Sigmoid colon (tissue), 7 donors: ENCODE data around the gene DAAM2. TPM values are rescaled to one million over a fixed set of nuclear protein-coding genes. Genes with fewer than 3 reads are reported as not detected.

Source experiments
- DNase-seq: peaks from one replicate; pipeline ENCODE4 v3.0.0-alpha.2; 2019
- H3K27ac ChIP-seq, 4 donors: fragments of 200-600 bp; sonication (generic); one replicate each; pipeline ENCODE4 v1.5.1; 2016 to 2019; ENCODE audit warnings: mild to moderate bottlenecking in 1 of 4
- H3K27me3 ChIP-seq, 3 donors: fragments of 200-600 bp; sonication (generic); one replicate each; pipeline ENCODE4 v1.5.1; 2019; ENCODE audit warnings: mild to moderate bottlenecking in 1 of 3
- H3K36me3 ChIP-seq, 4 donors: fragments of 200-600 bp; sonication (generic); one replicate each; pipeline ENCODE4 v1.5.1; 2016 to 2019
- H3K4me1 ChIP-seq, 4 donors: fragments of 200-600 bp; sonication (generic); one replicate each; pipeline ENCODE4 v1.5.1; 2017 to 2019
- H3K4me3 ChIP-seq, 4 donors: fragments of 200-600 bp; sonication (generic); one replicate each; pipeline ENCODE4 v1.5.1; 2017 to 2019; ENCODE audit warnings: mild to moderate bottlenecking in 2 of 4, moderate library complexity in 1 of 4
- H3K9me3 ChIP-seq, 4 donors: fragments of 200-600 bp in 3 of 4; sonication (generic) in 3 of 4; one replicate each; pipeline versions ENCODE4 v1.5.1 to v1.6.1; 2013 to 2019
- EP300 ChIP-seq, 4 donors: sonication (generic); formaldehyde crosslinking; IDR thresholded peaks; one replicate each; pipeline ENCODE4 v1.6.1; 2017; ENCODE audit warnings: antibody characterized with exemption in 4 of 4
- POLR2A ChIP-seq, 2 donors: fragments of 450-650 bp; IDR thresholded peaks; one replicate each; pipeline ENCODE4 v1.6.1; 2016; ENCODE audit warnings: antibody characterized with exemption in 2 of 2, mild to moderate bottlenecking in 2 of 2, moderate library complexity in 2 of 2
- POLR2AphosphoS5 ChIP-seq, 4 donors: sonication (generic); formaldehyde crosslinking; IDR thresholded peaks; one replicate each; pipeline ENCODE4 v1.6.1; 2017; ENCODE audit warnings: antibody characterized with exemption in 4 of 4
- whole genome bisulfite sequencing, 2 donors: extraction: QIAGEN DNeasy Blood & Tissue Kit; methylation state at CpG; one replicate each; pipeline ENCODE4 v1.1.7; 2013; 5-methylcytosine and 5-hydroxymethylcytosine counted together
- intact Hi-C: fragments of 100-400 bp; cut with DNase I; formaldehyde crosslinking; loops from one replicate; pipeline ENCODE4 v1.15.1; 2023
- polyA plus RNA-seq, 3 donors: library from polyadenylated mRNA; stranded (reverse); fragments of 200-250 nt; gene quantifications; one replicate each; pipeline ENCODE4 v1.2.3, GENCODE V29; 2013
- total RNA-seq, 4 donors: library from RNA; depleted of rRNA; stranded (reverse); fragments of >200 nt; gene quantifications; one replicate each; pipeline ENCODE4 v1.1.0, GENCODE V29; 2016
- TF ChIP-seq, protein P1 (sequence below), 4 experiments: fragments of 450-650 bp in 3 of 4; fragments of 200-600 bp in 1 of 4; IDR thresholded peaks; one replicate each; pipeline ENCODE4 v1.5.1; 2016 to 2019; ENCODE audit warnings: antibody characterized with exemption in 4 of 4, mild to moderate bottlenecking in 3 of 4, moderate library complexity in 2 of 4
- donor health status: healthy with polysubstance abuse.
- donor health status: Bipolar disorder and iron deficiency.
- donor health status: healthy.

Gene DAAM2
- total and polyA plus RNA-seq, 7 donors, result 4.2 to 53.2 (median 23.2) TPM

DNA sequence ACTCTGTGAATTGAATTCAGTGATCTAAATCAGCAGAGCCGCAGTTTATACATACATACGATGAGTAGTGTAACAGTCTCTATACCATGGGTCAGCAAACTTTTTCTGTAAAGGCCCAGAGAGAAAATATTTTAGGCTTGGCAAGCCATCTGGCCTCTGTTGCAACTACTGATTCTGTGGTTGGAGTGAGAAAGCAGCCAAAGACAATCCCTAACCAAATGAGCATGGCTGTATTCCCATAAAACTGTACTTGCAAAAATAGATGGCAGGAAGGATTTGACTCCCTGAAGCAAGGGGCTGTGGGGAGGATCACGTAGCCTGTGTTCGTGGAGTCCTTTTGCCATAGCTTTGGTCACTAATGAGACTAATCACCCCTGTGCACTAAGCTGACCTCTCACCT, 160.0 kb downstream of the DAAM2 start:
- intact Hi-C loops, result no loop called here
- no peak for TF ChIP-seq POLR2A (IDR thresholded peaks at IDR 0.05)
- no peak for TF ChIP-seq POLR2AphosphoS5 (IDR thresholded peaks at IDR 0.05)
- TF ChIP-seq, protein P1, sequence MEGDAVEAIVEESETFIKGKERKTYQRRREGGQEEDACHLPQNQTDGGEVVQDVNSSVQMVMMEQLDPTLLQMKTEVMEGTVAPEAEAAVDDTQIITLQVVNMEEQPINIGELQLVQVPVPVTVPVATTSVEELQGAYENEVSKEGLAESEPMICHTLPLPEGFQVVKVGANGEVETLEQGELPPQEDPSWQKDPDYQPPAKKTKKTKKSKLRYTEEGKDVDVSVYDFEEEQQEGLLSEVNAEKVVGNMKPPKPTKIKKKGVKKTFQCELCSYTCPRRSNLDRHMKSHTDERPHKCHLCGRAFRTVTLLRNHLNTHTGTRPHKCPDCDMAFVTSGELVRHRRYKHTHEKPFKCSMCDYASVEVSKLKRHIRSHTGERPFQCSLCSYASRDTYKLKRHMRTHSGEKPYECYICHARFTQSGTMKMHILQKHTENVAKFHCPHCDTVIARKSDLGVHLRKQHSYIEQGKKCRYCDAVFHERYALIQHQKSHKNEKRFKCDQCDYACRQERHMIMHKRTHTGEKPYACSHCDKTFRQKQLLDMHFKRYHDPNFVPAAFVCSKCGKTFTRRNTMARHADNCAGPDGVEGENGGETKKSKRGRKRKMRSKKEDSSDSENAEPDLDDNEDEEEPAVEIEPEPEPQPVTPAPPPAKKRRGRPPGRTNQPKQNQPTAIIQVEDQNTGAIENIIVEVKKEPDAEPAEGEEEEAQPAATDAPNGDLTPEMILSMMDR (IDR thresholded peaks at IDR 0.05), result no peak
- TF ChIP-seq EP300 (IDR thresholded peaks at IDR 0.05), result no peak
- 78 to 87% methylated on average over 4 of the region's 4 CpGs for WGBS, 2 donors
- Histone ChIP-seq H3K9me3 (no peaks in the 10 kb centered on the region), H3K27me3 (peaks cover 0 to 4% (median 0%) of the 10 kb centered on the region in 3 donors), H3K4me1 (no peaks in the 10 kb centered on the region), H3K36me3 (no peaks in the 10 kb centered on the region), H3K27ac (no peak overlapping the region), H3K4me3 (no peak overlapping the region)
- no peak for DNase-seq

DNA sequence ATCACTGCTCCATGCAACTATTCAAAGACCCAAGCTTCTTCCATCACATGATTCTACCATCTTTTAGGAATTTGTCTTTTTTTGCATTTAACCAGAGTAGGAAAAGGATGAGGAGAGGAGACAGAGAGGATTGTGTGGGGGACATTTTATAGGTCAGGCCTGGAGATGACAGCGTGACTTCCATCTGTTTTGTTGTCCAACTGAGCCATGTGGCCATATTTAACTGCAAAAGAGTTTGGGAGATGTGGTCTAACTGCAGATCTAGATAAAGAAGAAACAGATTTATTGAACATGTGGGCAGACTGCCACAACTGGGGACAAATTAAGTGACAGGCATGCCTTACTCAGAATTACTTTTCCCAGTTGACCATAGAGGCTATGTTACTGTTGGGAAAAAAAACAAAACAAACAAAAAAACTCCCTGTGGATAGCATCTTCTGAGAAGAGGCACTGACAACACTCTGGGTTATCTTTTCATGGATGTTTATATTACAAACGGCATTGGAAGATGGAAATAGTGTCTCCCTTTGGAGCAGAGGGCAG, 161.0 kb downstream of the DAAM2 start:
- H3K4me3 ChIP-seq, result no peak overlapping the region
- 80 to 86% methylated on average over 2 of the region's 2 CpGs for WGBS, 2 donors
- H3K36me3 ChIP-seq, result no peaks in the 10 kb centered on the region
- H3K27me3 ChIP-seq, result peaks cover 0 to 4% (median 0%) of the 10 kb centered on the region in 3 donors
- H3K4me1 ChIP-seq, result no peaks in the 10 kb centered on the region
- H3K27ac ChIP-seq, result no peak overlapping the region
- H3K9me3 ChIP-seq, result no peaks in the 10 kb centered on the region
- intact Hi-C loops, result no loop called here
- no peak for DNase-seq
- TF ChIP-seq POLR2AphosphoS5 (IDR thresholded peaks at IDR 0.05), result no peak
- TF ChIP-seq POLR2A (IDR thresholded peaks at IDR 0.05), result no peak
- TF ChIP-seq EP300 (IDR thresholded peaks at IDR 0.05), result no peak
- TF ChIP-seq, protein P1 (IDR thresholded peaks at IDR 0.05), result no peak

Other genes starting within 250 kb of the DAAM2 start
- under 1 TPM in 3 of 4 donors, not detected in 1; 0.36 to 0.99 (median 0.55) TPM for gene KIF6, start 67.0 kb upstream of the DAAM2 start, total RNA-seq
- gene KIF6, start 67.0 kb upstream of the DAAM2 start, polyA plus RNA-seq, result under 1 TPM in 2 of 3 donors, not detected in 1; under 0.01 to 0.32 TPM
- gene MOCS1, start 142.1 kb downstream of the DAAM2 start, total RNA-seq, result 10 to 100 TPM; 11.9 to 15.8 (median 13.7) TPM
- gene MOCS1, start 142.1 kb downstream of the DAAM2 start, polyA plus RNA-seq, result 10 to 100 TPM; 13.4 to 16.2 (median 13.8) TPM